GM21619 (cell line): ENCODE data around the gene ALPP.
"Not testable (repeated sequence)": the region's sequence is repeated elsewhere in the genome, so short reads cannot be mapped to it uniquely, and the experiment has no call there.

ENCODE experiments used
- ATAC-seq: cut with Tn5 transposase; IDR thresholded peaks from one replicate; pipeline ENCODE4 v1.9.1; 2021; ENCODE audit not compliant: unreplicated experiment

Gene ALPP

DNA sequence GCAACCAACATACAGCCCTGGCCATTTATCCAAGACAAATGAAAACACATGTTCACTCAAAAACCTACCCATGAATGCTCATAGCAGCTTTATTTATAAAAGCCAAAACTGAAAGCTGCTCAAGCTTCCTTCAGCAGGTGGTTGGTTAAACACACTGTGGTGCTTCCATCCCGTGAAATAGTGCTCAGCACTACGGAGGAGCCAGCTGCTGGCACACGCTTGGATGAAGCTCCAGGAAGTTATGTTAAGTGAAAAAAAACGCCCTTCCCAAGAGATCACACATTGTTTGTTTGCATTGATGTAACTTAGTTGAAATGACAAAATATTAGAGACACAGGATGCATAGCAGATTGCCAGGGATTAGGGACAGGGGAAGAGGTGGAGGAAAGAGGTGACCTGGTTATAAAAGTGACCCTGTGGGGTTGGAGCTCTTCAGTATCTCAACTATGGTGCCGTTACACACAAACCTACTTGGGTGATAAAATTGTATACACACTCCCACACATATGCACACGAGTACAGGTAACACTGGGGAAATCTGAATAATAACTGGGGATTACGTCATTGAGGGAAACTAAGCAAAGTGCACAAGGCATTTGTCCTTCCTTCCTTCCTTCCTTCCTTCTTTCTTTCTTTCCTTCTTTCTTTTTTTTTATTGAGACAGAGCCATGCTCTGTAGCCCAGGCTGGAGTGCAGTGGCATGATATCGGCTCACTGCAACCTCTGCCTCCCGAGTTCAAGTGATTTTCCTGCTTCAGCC is 21.9 kb downstream of the ALPP start:
- ATAC-seq = no peak

- ATAC-seq = no peak
Observed at GRCh38 chr2:232402518-232402917, 24.0 kb downstream of the ALPP start.

- ATAC-seq = no peak
Observed at GRCh38 chr2:232405943-232406510, 27.5 kb downstream of the ALPP start.

DNA sequence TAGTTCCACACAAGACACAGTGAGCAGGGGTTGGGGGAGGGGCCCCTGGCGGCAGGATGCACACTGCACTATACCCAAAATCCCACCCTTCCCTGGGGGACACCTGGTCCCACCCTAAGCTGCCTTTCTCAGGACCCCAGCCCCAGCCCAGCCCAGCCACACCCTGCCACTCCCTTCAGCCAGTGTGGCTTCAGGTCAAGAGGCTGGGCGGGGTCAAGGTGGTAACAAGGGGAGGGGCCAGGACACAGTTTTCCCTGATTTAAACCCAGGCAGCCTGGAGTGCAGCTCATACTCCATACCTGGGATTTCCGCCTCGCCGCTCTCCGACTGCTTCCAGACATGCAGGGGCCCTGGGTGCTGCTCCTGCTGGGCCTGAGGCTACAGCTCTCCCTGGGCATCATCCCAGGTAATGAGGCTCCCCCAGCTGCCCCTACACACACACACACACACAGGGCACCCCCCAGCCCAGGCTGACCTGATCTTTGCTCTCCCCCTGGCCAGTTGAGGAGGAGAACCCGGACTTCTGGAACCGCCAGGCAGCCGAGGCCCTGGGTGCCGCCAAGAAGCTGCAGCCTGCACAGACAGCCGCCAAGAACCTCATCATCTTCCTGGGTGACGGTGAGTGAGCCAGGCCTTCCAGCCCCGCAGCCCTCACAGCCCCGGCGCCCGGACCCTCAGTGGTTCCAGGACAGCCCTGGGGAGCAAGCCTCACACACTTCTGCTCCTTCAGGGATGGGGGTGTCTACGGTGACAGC is 28.2 kb downstream of the ALPP start, which contains the start of gene ALPG:
Gene ALPG (plus strand): TSS at position 289 of the 755 bp plus-strand sequence. CDS start 51 bp downstream, at position 340.
- ATAC-seq = no peak

DNA sequence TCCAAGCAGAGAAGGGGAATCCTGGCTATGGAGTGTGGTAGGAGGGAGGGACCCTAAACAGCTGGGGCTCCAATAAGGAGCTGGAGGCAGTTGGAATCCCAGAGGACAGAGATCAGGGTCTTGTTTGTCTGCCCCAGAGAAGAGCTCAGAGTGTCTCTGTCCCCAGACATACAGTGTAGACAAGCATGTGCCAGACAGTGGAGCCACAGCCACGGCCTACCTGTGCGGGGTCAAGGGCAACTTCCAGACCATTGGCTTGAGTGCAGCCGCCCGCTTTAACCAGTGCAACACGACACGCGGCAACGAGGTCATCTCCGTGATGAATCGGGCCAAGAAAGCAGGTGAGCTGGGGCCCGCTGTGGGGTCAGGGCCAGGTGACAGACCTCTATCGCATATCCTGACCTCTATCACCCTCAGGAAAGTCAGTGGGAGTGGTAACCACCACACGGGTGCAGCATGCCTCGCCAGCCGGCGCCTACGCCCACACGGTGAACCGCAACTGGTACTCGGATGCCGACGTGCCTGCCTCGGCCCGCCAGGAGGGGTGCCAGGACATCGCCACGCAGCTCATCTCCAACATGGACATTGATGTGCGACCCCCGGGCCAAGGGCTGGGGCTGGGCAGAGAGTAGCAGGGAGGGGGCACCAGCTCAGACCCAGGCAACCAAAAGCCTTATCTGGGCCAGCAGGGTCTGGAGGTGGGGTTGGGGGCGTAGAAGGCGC is 29.0 kb downstream of the ALPP start:
- ATAC-seq = not testable (repeated sequence)

DNA sequence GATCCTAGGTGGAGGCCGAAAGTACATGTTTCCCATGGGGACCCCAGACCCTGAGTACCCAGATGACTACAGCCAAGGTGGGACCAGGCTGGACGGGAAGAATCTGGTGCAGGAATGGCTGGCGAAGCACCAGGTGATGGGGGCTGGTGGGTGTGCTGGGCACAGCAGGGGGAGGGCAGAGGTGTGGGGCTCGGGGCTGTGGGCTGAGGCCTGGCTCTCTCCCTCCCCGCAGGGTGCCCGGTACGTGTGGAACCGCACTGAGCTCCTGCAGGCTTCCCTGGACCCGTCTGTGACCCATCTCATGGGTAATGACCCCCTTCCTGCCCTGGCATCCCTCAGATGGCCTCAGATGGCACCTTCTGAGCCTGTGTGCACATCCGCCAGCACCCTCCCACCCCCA is 29.7 kb downstream of the ALPP start:
- ATAC-seq = not testable (repeated sequence)

- not testable (repeated sequence) for ATAC-seq
Observed at GRCh38 chr2:232409617-232410016, 31.1 kb downstream of the ALPP start.

DNA sequence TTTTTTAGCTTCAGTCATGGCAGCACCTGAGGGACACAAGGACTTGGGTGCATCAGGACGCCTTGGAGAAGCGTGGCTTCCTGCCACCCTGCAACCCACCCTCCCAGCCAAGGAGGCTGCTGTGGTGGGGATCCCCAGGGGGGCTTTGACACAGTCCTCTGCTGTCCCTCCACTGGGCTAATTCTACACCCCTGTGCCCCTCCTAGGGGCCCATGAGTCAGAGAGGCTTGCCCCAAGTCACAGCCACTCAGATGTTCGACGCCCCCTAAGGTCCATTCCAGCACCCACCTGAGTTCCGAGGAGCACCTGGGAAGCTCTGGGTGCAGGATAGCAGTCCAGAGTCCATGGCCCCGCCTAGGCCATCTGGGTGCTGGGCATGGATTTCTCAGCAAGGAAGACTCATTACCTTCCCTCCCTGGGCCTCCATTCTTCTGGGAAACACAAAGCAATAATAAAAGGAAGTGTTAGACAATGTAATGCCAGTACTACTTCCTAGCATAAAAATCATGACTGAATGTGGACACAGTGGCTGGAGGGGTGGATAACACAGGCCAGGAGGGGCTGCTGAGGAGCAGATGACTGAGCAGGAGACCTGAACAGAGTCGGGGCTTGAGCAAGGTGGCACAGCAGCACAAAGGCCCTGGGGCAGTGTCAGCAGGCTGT is 31.8 kb downstream of the ALPP start:
- no peak for ATAC-seq

DNA sequence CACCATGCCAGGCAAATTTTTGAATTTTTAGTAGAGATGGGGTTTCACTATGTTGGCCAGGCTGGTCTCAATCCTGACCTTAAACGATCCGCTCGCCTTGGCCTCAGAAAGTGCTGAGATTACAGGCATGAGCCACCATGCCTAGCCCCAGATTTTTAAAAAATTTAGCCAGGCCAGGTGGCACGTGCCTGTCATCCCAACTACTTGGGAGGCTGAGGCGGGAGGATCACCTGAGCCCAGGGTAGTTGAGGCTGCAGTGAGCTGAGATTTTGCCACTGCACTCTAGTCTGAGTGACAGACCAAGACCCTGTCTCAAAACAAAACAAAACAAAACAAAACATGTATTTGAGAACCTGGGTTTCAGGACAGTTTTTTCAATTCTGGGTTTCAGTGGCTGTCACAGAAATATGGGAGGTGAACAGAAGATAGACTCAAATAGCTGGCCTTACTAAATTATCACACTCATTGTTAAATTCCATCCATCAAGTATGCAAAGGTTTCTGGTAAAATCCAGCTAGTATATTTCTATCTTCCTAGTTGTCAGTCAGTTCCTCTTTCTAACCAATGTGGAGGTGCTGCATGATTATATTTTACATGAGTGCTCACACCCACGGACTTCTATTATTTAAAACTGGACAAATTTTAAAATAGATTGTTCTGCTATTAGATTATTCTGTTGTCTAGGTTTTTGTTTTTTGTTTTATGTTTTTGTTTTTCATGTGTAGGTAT is 33.5 kb downstream of the ALPP start:
- no peak for ATAC-seq

- ATAC-seq = no peak
Observed at GRCh38 chr2:232412986-232413385, 34.4 kb downstream of the ALPP start.

DNA sequence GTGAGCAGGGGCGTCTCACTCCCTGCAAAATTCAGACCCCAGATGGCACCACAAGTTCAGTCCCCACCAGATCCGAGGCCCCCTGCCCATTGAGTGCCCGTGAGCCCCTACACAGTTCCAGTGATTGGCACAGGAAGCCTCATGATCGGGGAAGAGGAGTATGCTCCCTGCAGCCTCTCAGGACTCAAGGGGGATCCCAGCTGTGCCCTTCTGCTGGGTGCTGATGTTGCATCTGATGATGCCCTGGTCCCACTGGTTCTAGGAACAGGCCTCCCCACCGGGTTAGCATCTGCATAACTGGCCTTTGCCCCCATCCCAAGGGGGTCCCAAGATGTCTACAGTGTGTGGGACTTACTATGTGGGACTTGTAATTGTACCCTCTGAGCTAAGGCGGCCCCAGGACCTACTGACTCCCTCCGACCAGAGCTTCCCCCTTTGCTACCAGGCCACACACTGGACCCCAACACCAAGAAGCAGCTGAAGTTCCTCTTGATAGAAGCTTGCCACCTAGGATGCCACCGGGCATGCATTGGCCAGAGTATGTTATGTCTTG is 36.7 kb downstream of the ALPP start:
- ATAC-seq = no peak

- no peak for ATAC-seq
Observed at GRCh38 chr2:232415736-232416520, 37.4 kb downstream of the ALPP start.

- no peak for ATAC-seq
Observed at GRCh38 chr2:232416521-232417470, 38.2 kb downstream of the ALPP start.

- ATAC-seq = no peak
Observed at GRCh38 chr2:232417489-232417888, 38.9 kb downstream of the ALPP start.

GRCh38 chr2:232418056-232418455 is 39.5 kb downstream of the ALPP start:
- no peak for ATAC-seq

GRCh38 chr2:232418466-232419244 is 40.1 kb downstream of the ALPP start:
- ATAC-seq = no peak
